ENCODE measurements around the gene SUGP2. TPM values are rescaled to one million over a fixed set of nuclear protein-coding genes. Genes with fewer than 3 reads are reported as not detected.
A peak's percentile ranks its signal among the peaks of the same experiment; 100 is the strongest.

SUGP2 gene
- total and polyA plus RNA-seq, 2 of the 13 experiments (the other 11 are each of a cell fraction or from before 2014, with no cell fraction given), result 40.6 to 57.7 TPM

GRCh38 chr19:18990128-18990708 is 43.1 kb downstream of the SUGP2 start:
- Histone ChIP-seq H3K79me2 (ENCODE audit: insufficient read depth, low read length) (no peaks in the 10 kb centered on the region), H3K9me3 (ENCODE audit: low read length) (no peaks in the 10 kb centered on the region), H3K4me3 (replicated peaks in 1 of 3; ENCODE audit: insufficient read depth in 1 of 3, low read depth in 2 of 3, low read length in 3 of 3) (no peak overlapping the region), H3K27ac (ENCODE audit: extremely low read length, insufficient read depth, low read length) (no peak overlapping the region), H3K36me3 (replicated peaks in 1 of 2; ENCODE audit: control insufficient read depth in 1 of 2, insufficient read depth in 2 of 2, low read length in 2 of 2) (peaks cover 11 to 27% of the 10 kb centered on the region in 2 experiments), H2AFZ (ENCODE audit: low read length) (no peak overlapping the region), H3K9ac (ENCODE audit: insufficient read depth, low read depth, low read length) (no peak overlapping the region), H3K4me2 (ENCODE audit: low read depth, low read length) (no peak overlapping the region), H3K27me3 (ENCODE audit: control insufficient read depth in 1 of 2, insufficient read depth in 2 of 2, low read length in 2 of 2) (peaks cover 0 to 7% of the 10 kb centered on the region in 2 experiments; a peak in 3 of 5 replicates), H3K4me1 (ENCODE audit: insufficient read depth, low read length) (peaks cover 10% of the 10 kb centered on the region), H4K20me1 (ENCODE audit: insufficient read depth, low read length) (no peaks in the 10 kb centered on the region)
- intact Hi-C loops (cut with micrococcal nuclease; ENCODE audit: unreplicated experiment), result no loop called here
- FAIRE-seq (no peak), DNase-seq (ENCODE audit: low spot score) (no peak), ATAC-seq (peak; percentile 10; the same call in 1 of the 3 replicates)
- TF ChIP-seq POLR2A (IDR thresholded peaks at IDR 0.05; ENCODE audit: insufficient read depth in 1 of 2, low read depth in 2 of 2, low read length in 2 of 2), result 0 out of 4 replicates have a peak, but pooled peaks of 1 of the 2 experiments have one; percentile 28
- peak; percentile 49; the same call in 1 of the 2 replicates for TF ChIP-seq POLR2G (IDR thresholded peaks at IDR 0.05; ENCODE audit: low read depth, low read length)
- TF ChIP-seq ZNF407 (CRISPR knock-in tag; IDR thresholded peaks at IDR 0.05; ENCODE audit: not compliant biosample characterization), result no peak
- TF ChIP-seq MBD4 (IDR thresholded peaks at IDR 0.05; ENCODE audit: borderline replicate concordance, low read length), result no peak
- TF ChIP-seq ZNF264 (CRISPR knock-in tag; IDR thresholded peaks at IDR 0.05), result no peak
- 0 out of 2 replicates have a peak, but pooled peaks have one; percentile 6 for TF ChIP-seq ZNF687 (CRISPR knock-in tag; IDR thresholded peaks at IDR 0.05)
- no peak for TF ChIP-seq HHEX (CRISPR knock-in tag; IDR thresholded peaks at IDR 0.05)
- peak; percentile 95 for TF ChIP-seq AGO2 (optimal IDR thresholded peaks at IDR 0.05; ENCODE audit: low read depth, low read length)
- TF ChIP-seq E2F1 (CRISPR knock-in tag; IDR thresholded peaks at IDR 0.05), result no peak
- 0 out of 2 replicates have a peak, but pooled peaks have one; percentile 23 for TF ChIP-seq HNRNPL (IDR thresholded peaks at IDR 0.05; ENCODE audit: low read depth, low read length)
- 0 out of 2 replicates have a peak, but pooled peaks have one; percentile 15 for TF ChIP-seq POLR2AphosphoS5 (IDR thresholded peaks at IDR 0.05; ENCODE audit: low read depth, low read length)
- ChIA-PET CTCF (ENCODE audit: low intra/inter-chr PET ratio, low total read pairs) (no interaction called here), POLR2A (no interaction called here)
- in situ Hi-C loops (cut with HindIII; ENCODE audit: extremely low pct_ligation_motif_present, low pct_unique_long_range_greater_than_20kb), result no loop called here
- no TSS peak for BruUV-seq (replicated peaks)
- WGBS (ENCODE audit: low lambda C conversion rate), result 95% methylated on average over 3 of the region's 5 CpGs
